HEK293 (cell line): Measurements from ENCODE around the gene ARIH1.

ENCODE experiments used
- CTCF ChIA-PET: fragments of 350-600 bp; formaldehyde crosslinking; extraction: SDS; loops from one replicate; lab custom pipeline; 2021; ENCODE audit warnings: antibody characterized with exemption; lab: Yijun Ruan, JAX
- POLR2A ChIA-PET: fragments of 300-600 bp; formaldehyde crosslinking; extraction: SDS; loops from one replicate; lab custom pipeline; 2020; ENCODE audit warnings: antibody characterized with exemption, inconsistent platforms; lab: Yijun Ruan, JAX
- H3K27ac ChIP-seq: fragments of 200-500 bp; sonication (Bioruptor generic); 2 replicates; pipeline ENCODE4 v1.5.1; 2014; ENCODE audit warnings: low read depth, low read length, control low read depth, inconsistent platforms; ENCODE audit errors: extremely low read depth
- H3K36me3 ChIP-seq, 2 experiments: fragments of 200-500 bp in 1 of 2; sonication (Bioruptor generic) in 1 of 2; 1 replicate in 1 of 2; 2 replicates in 1 of 2; pipeline ENCODE4 v1.5.1; 2014 to 2017; ENCODE audit warnings: inconsistent platforms in 2 of 2, low read length in 2 of 2; ENCODE audit not compliant: control insufficient read depth in 2 of 2, insufficient read depth in 1 of 2
- H3K4me1 ChIP-seq: fragments of 200-500 bp; sonication (Bioruptor generic); 2 replicates; pipeline ENCODE4 v1.5.1; 2014; ENCODE audit warnings: mild to moderate bottlenecking, low read length, inconsistent platforms; ENCODE audit not compliant: control insufficient read depth, insufficient read depth
- H3K4me3 ChIP-seq: 2 replicates; pipeline ENCODE4 v1.5.1; 2011; ENCODE audit warnings: low read depth, mild to moderate bottlenecking, control low read depth, low read length, moderate library complexity
- H3K9me3 ChIP-seq: fragments of 200-500 bp; sonication (Bioruptor generic); 2 replicates; pipeline ENCODE4 v1.5.1; 2014; ENCODE audit warnings: low read depth, low read length, inconsistent platforms; ENCODE audit not compliant: control insufficient read depth, insufficient read depth
- CTCF ChIP-seq: fragments of 450-650 bp; formaldehyde crosslinking; IDR thresholded peaks from 2 replicates; pipeline ENCODE4 v1.5.1; 2016; ENCODE audit warnings: missing biosample characterization, missing genetic modification characterization
- GFI1B ChIP-seq: fragments of 450-650 bp; formaldehyde crosslinking; IDR thresholded peaks from 2 replicates; pipeline ENCODE4 v1.5.1; 2016; ENCODE audit warnings: missing biosample characterization, missing genetic modification characterization
- HOXC10 ChIP-seq: sonication (generic); formaldehyde crosslinking; IDR thresholded peaks from 2 replicates; pipeline ENCODE4 v1.8.1; 2023; ENCODE audit warnings: mild to moderate bottlenecking, missing genetic modification reagents
- OVOL3 ChIP-seq: fragments of 450-650 bp; formaldehyde crosslinking; IDR thresholded peaks from 2 replicates; pipeline ENCODE4 v1.5.1; 2016; ENCODE audit warnings: missing biosample characterization, missing genetic modification characterization
- PRDM6 ChIP-seq: fragments of 450-650 bp; formaldehyde crosslinking; IDR thresholded peaks from 2 replicates; pipeline ENCODE4 v1.5.1; 2017; ENCODE audit warnings: missing biosample characterization, missing genetic modification characterization
- RBAK ChIP-seq: fragments of 450-650 bp; formaldehyde crosslinking; IDR thresholded peaks from 2 replicates; pipeline ENCODE4 v1.5.1; 2016; ENCODE audit warnings: missing biosample characterization, missing genetic modification characterization
- REPIN1 ChIP-seq: fragments of 450-650 bp; formaldehyde crosslinking; IDR thresholded peaks from 2 replicates; pipeline ENCODE4 v1.5.1; 2017; ENCODE audit warnings: missing biosample characterization, missing genetic modification characterization, low read depth
- SP3 ChIP-seq: fragments of 450-650 bp; formaldehyde crosslinking; IDR thresholded peaks from 2 replicates; pipeline ENCODE4 v1.5.1; 2016; ENCODE audit warnings: missing biosample characterization, missing genetic modification characterization
- ZBTB17 ChIP-seq: fragments of 450-650 bp; formaldehyde crosslinking; IDR thresholded peaks from 2 replicates; pipeline ENCODE4 v1.5.1; 2016; ENCODE audit warnings: missing biosample characterization, missing genetic modification characterization
- ZEB2 ChIP-seq: fragments of 450-650 bp; formaldehyde crosslinking; IDR thresholded peaks from 2 replicates; pipeline ENCODE4 v1.5.1; 2016; ENCODE audit warnings: missing biosample characterization, missing genetic modification characterization
- ZNF133 ChIP-seq: fragments of 450-650 bp; formaldehyde crosslinking; IDR thresholded peaks from 2 replicates; pipeline ENCODE4 v1.5.1; 2016; ENCODE audit warnings: missing biosample characterization, missing genetic modification characterization
- ZNF223 ChIP-seq: fragments of 450-650 bp; formaldehyde crosslinking; IDR thresholded peaks from 2 replicates; pipeline ENCODE4 v1.5.1; 2016; ENCODE audit warnings: missing biosample characterization, missing genetic modification characterization
- ZNF23 ChIP-seq: fragments of 450-650 bp; formaldehyde crosslinking; IDR thresholded peaks from 2 replicates; pipeline ENCODE4 v1.5.1; 2016; ENCODE audit warnings: missing biosample characterization, missing genetic modification characterization, borderline replicate concordance
- ZNF354C ChIP-seq: fragments of 450-650 bp; formaldehyde crosslinking; IDR thresholded peaks from 2 replicates; pipeline ENCODE4 v1.5.1; 2016; ENCODE audit warnings: missing biosample characterization, missing genetic modification characterization, low read depth, borderline replicate concordance
- ZNF521 ChIP-seq: fragments of 450-650 bp; formaldehyde crosslinking; IDR thresholded peaks from 2 replicates; pipeline ENCODE4 v1.5.1; 2017; ENCODE audit warnings: missing biosample characterization, mild to moderate bottlenecking, missing genetic modification characterization
- ZNF558 ChIP-seq: fragments of 450-650 bp; formaldehyde crosslinking; IDR thresholded peaks from 2 replicates; pipeline ENCODE4 v1.5.1; 2016; ENCODE audit warnings: missing biosample characterization, missing genetic modification characterization
- ZNF571 ChIP-seq: fragments of 450-650 bp; formaldehyde crosslinking; IDR thresholded peaks from 2 replicates; pipeline ENCODE4 v1.5.0; 2017; ENCODE audit warnings: missing biosample characterization, missing genetic modification characterization
- ZNF600 ChIP-seq: fragments of 450-650 bp; formaldehyde crosslinking; IDR thresholded peaks from 2 replicates; pipeline ENCODE4 v1.5.1; 2016; ENCODE audit warnings: missing biosample characterization, missing genetic modification characterization
- ZNF654 ChIP-seq: fragments of 450-650 bp; formaldehyde crosslinking; IDR thresholded peaks from 2 replicates; pipeline ENCODE4 v1.5.1; 2016; ENCODE audit warnings: low read depth, missing biosample characterization, missing genetic modification characterization
- ZNF664 ChIP-seq: fragments of 450-650 bp; formaldehyde crosslinking; IDR thresholded peaks from 2 replicates; pipeline ENCODE4 v1.5.1; 2016; ENCODE audit warnings: missing biosample characterization, missing genetic modification characterization
- ZNF707 ChIP-seq: fragments of 450-650 bp; formaldehyde crosslinking; IDR thresholded peaks from 2 replicates; pipeline ENCODE4 v1.5.1; 2016; ENCODE audit warnings: missing biosample characterization, missing genetic modification characterization
- ZNF747 ChIP-seq: fragments of 450-650 bp; formaldehyde crosslinking; IDR thresholded peaks from 2 replicates; pipeline ENCODE4 v1.5.1; 2016; ENCODE audit warnings: missing biosample characterization, missing genetic modification characterization
- ZNF792 ChIP-seq: fragments of 450-650 bp; formaldehyde crosslinking; IDR thresholded peaks from 2 replicates; pipeline ENCODE4 v1.5.1; 2016; ENCODE audit warnings: missing biosample characterization, missing genetic modification characterization
- ZSCAN16 ChIP-seq: fragments of 450-650 bp; formaldehyde crosslinking; IDR thresholded peaks from 2 replicates; pipeline ENCODE4 v1.5.1; 2016; ENCODE audit warnings: missing biosample characterization, missing genetic modification characterization
- TF ChIP-seq, protein P1 (sequence below): fragments of 450-650 bp; formaldehyde crosslinking; IDR thresholded peaks from 2 replicates; pipeline ENCODE4 v1.5.1; 2016; ENCODE audit warnings: missing biosample characterization, missing genetic modification characterization
- TF ChIP-seq, protein P2 (sequence below): fragments of 450-650 bp; formaldehyde crosslinking; IDR thresholded peaks from 2 replicates; pipeline ENCODE4 v1.5.1; 2017; ENCODE audit warnings: missing biosample characterization, missing genetic modification characterization

ARIH1 gene

GRCh38 chr15:72516777-72517176, 42.6 kb downstream of the ARIH1 start:
- ChIA-PET POLR2A (interaction anchor here (1.0 kb wide), 1 partner anchor 31 kb away, joined by 3 read pairs; no protein-coding TSS in a partner anchor), CTCF (interaction anchor here (0.7 to 1.2 kb wide), 2 partner anchors 43 to 784 kb away, joined by 3 to 5 read pairs; no protein-coding TSS in a partner anchor)
- peaks cover 0 to 26% of the 10 kb centered on the region in 2 experiments; a peak in 2 of 3 replicates for H3K36me3 ChIP-seq
- H3K9me3 ChIP-seq: no peaks in the 10 kb centered on the region
- H3K27ac ChIP-seq: no peak overlapping the region
- H3K4me1 ChIP-seq: peaks cover 22% of the 10 kb centered on the region
- peak; percentile 58 for TF ChIP-seq PRDM6 (tag by site-specific recombination)
- TF ChIP-seq ZNF600 (tag by site-specific recombination): no peak
- no peak for TF ChIP-seq ZNF521
- no peak for TF ChIP-seq ZEB2 (tag by site-specific recombination)
- TF ChIP-seq, protein P1, sequence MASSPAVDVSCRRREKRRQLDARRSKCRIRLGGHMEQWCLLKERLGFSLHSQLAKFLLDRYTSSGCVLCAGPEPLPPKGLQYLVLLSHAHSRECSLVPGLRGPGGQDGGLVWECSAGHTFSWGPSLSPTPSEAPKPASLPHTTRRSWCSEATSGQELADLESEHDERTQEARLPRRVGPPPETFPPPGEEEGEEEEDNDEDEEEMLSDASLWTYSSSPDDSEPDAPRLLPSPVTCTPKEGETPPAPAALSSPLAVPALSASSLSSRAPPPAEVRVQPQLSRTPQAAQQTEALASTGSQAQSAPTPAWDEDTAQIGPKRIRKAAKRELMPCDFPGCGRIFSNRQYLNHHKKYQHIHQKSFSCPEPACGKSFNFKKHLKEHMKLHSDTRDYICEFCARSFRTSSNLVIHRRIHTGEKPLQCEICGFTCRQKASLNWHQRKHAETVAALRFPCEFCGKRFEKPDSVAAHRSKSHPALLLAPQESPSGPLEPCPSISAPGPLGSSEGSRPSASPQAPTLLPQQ: no peak
- TF ChIP-seq ZNF23 (tag by site-specific recombination): no peak
- no peak for TF ChIP-seq ZNF354C (tag by site-specific recombination)
- TF ChIP-seq OVOL3 (tag by site-specific recombination): no peak
- no peak for TF ChIP-seq ZNF792 (tag by site-specific recombination)
- no peak for TF ChIP-seq ZSCAN16 (tag by site-specific recombination)
- no peak for TF ChIP-seq ZNF133 (tag by site-specific recombination)
- 0 out of 2 replicates have a peak, but pooled peaks have one; percentile 11 for TF ChIP-seq ZNF664 (tag by site-specific recombination)
- H3K4me3 ChIP-seq: no peak overlapping the region

DNA sequence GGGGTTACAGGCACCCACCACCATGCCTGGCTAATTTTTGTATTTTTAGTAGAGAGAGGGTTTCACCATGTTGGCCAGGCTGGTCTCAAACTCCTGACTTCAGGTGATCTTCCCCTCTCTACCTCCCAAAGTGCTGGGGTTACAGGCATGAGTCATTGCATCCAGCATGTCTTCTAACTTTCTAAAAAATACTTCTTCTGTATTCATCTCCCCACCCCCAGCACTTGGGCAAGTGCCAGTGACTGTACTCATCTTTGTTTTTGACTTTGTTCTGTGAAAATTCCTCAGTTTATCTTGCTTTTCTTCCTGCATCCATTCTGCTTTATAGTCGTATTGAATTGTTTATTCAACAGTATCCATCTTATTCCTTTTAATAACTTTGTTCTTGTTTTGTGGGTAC, 47.6 kb downstream of the ARIH1 start:
- CTCF ChIA-PET: interaction anchor here (0.7 kb wide), 1 partner anchor 10 kb away, joined by 6 read pairs; no protein-coding TSS in a partner anchor
- Histone ChIP-seq H3K9me3 (no peaks in the 10 kb centered on the region), H3K27ac (no peak overlapping the region), H3K36me3 (peaks cover 8 to 35% of the 10 kb centered on the region in 2 experiments), H3K4me1 (peaks cover 4% of the 10 kb centered on the region; the same call in 1 of the 2 replicates), H3K4me3 (no peak overlapping the region)
- no peak for TF ChIP-seq ZNF223
- no peak for TF ChIP-seq SP3
- TF ChIP-seq ZNF558 (tag by site-specific recombination): no peak
- TF ChIP-seq GFI1B (tag by site-specific recombination): no peak
- no peak for TF ChIP-seq RBAK (tag by site-specific recombination)
- TF ChIP-seq ZNF654: no peak
- POLR2A ChIA-PET: no interaction called here

- ChIA-PET POLR2A (no interaction called here), CTCF (interaction anchor here (0.6 to 2.4 kb wide), 8 partner anchors 9 to 223 kb away, joined by 3 to 14 read pairs (median 4); no protein-coding TSS in a partner anchor)
- H3K4me1 ChIP-seq: peaks cover 14% of the 10 kb centered on the region
- H3K36me3 ChIP-seq: peaks cover 0 to 9% of the 10 kb centered on the region in 2 experiments; a peak in 1 of 3 replicates
- no peaks in the 10 kb centered on the region for H3K9me3 ChIP-seq
- H3K4me3 ChIP-seq: no peak overlapping the region
- no peak overlapping the region for H3K27ac ChIP-seq
- TF ChIP-seq CTCF (0 out of 2 replicates have a peak, but pooled peaks have one; percentile 38), ZNF521 (no peak), HOXC10 (no peak), ZNF707 (tag by site-specific recombination) (no peak), REPIN1 (no peak), ZNF571 (tag by site-specific recombination) (no peak), ZNF747 (tag by site-specific recombination) (no peak), ZNF654 (peak; percentile 25), ZBTB17 (tag by site-specific recombination) (no peak)
- TF ChIP-seq, protein P2, sequence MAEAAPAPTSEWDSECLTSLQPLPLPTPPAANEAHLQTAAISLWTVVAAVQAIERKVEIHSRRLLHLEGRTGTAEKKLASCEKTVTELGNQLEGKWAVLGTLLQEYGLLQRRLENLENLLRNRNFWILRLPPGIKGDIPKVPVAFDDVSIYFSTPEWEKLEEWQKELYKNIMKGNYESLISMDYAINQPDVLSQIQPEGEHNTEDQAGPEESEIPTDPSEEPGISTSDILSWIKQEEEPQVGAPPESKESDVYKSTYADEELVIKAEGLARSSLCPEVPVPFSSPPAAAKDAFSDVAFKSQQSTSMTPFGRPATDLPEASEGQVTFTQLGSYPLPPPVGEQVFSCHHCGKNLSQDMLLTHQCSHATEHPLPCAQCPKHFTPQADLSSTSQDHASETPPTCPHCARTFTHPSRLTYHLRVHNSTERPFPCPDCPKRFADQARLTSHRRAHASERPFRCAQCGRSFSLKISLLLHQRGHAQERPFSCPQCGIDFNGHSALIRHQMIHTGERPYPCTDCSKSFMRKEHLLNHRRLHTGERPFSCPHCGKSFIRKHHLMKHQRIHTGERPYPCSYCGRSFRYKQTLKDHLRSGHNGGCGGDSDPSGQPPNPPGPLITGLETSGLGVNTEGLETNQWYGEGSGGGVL (tag by site-specific recombination): no peak
These were observed 59.0 kb downstream of the ARIH1 start for GRCh38 chr15:72532991-72533601.
